NCI-H1105 (cell line): ENCODE measurements around the gene UQCRHL.

Experiments
- DNase-seq: peaks from one replicate; lab custom pipeline; 2025; lab: John Stamatoyannopoulos, UW

The UQCRHL gene

GRCh38 chr1:15758343-15758931, 49.0 kb downstream of the UQCRHL start, which contains the start of gene FBLIM1:
Gene FBLIM1, plus strand, starts transcription at chr1:15758795. Its CDS starts 6,189 bp downstream, at chr1:15764984.
- DNase-seq = peak; percentile 47

GRCh38 chr1:15757575-15758342, 49.7 kb downstream of the UQCRHL start:
- DNase-seq = no peak
